Hepatocyte (in vitro differentiated cells): ENCODE data around the gene GLP2R.

ENCODE experiments used
- CTCF ChIP-seq: fragments of 200-600 bp; sonication (generic); IDR thresholded peaks from 2 replicates; pipeline ENCODE4 v1.5.1; 2016; ENCODE audit warnings: antibody characterized with exemption, mild to moderate bottlenecking; ENCODE audit not compliant: poor library complexity
- EZH2 ChIP-seq: fragments of 200-600 bp; sonication (generic); IDR thresholded peaks from 2 replicates; pipeline ENCODE4 v1.6.1; 2016; ENCODE audit warnings: antibody characterized with exemption, mild to moderate bottlenecking, borderline replicate concordance

GRCh38 chr17:9902120-9902519, 76.4 kb downstream of the GLP2R start:
- TF ChIP-seq CTCF: no peak
- TF ChIP-seq EZH2: no peak
